ENCODE data around the gene ABLIM2. TPM values are rescaled to one million over a fixed set of nuclear protein-coding genes. Genes with fewer than 3 reads are reported as not detected.

ABLIM2 gene
- total and polyA plus RNA-seq, 2 of the 8 experiments (the other 6 are each of a cell fraction or from before 2014, with no cell fraction given) = 2.8 to 3.0 TPM

- no peak for TF ChIP-seq KDM1A (IDR thresholded peaks at IDR 0.05; ENCODE audit: borderline replicate concordance, low read length)
- TF ChIP-seq USF2 (IDR thresholded peaks at IDR 0.05; ENCODE audit: low read length) = no peak
- TF ChIP-seq PHF8 (conservative IDR thresholded peaks at IDR 0.05; ENCODE audit: low read depth, low read length) = no peak
- no peak for TF ChIP-seq SP2 (IDR thresholded peaks at IDR 0.05; ENCODE audit: low read length)
- TF ChIP-seq CREB1 (IDR thresholded peaks at IDR 0.05) = no peak
These were observed 28.1 kb downstream of the ABLIM2 start (continued) for GRCh38 chr4:8130346-8131066.

Measured in H1 (cell line).